Keratinocyte (primary cell): Measurements from ENCODE around the gene DLEC1.

Experiments
- CTCF ChIP-seq, 3 experiments: IDR thresholded peaks in 1 of 3; conservative IDR thresholded peaks in 1 of 3; optimal IDR thresholded peaks in 1 of 3; 2 replicates in 2 of 3; 3 replicates in 1 of 3; pipeline versions ENCODE3 to v1.5.1; 2011; ENCODE audit warnings: low read length in 3 of 3, mild to moderate bottlenecking in 3 of 3, moderate library complexity in 2 of 3, control low read depth in 1 of 3, inconsistent platforms in 1 of 3; ENCODE audit not compliant: insufficient read depth in 2 of 3; ENCODE audit errors: extremely low read depth in 1 of 3
- EZH2 ChIP-seq: IDR thresholded peaks from one replicate; pipeline ENCODE4 v1.6.1; 2012; ENCODE audit warnings: inconsistent platforms, mild to moderate bottlenecking, low read length, moderate library complexity

- TF ChIP-seq CTCF (optimal IDR thresholded peaks at IDR 0.05 in 1 of 3, IDR thresholded peaks at IDR 0.05 in 1 of 3, conservative IDR thresholded peaks at IDR 0.05 in 1 of 3; ENCODE audit: extremely low read depth in 1 of 3, insufficient read depth in 2 of 3, low read length in 3 of 3) = no peak
- TF ChIP-seq EZH2 = no peak
Measured at GRCh38 chr3:38148311-38148882, 109.4 kb downstream of the DLEC1 start.
